ENCODE measurements around the gene CHCHD6. TPM values are rescaled to one million over a fixed set of nuclear protein-coding genes. Genes with fewer than 3 reads are reported as not detected.

CHCHD6 gene
- total RNA-seq, 1 experiment from 2014 or later: 45.9 TPM

DNA sequence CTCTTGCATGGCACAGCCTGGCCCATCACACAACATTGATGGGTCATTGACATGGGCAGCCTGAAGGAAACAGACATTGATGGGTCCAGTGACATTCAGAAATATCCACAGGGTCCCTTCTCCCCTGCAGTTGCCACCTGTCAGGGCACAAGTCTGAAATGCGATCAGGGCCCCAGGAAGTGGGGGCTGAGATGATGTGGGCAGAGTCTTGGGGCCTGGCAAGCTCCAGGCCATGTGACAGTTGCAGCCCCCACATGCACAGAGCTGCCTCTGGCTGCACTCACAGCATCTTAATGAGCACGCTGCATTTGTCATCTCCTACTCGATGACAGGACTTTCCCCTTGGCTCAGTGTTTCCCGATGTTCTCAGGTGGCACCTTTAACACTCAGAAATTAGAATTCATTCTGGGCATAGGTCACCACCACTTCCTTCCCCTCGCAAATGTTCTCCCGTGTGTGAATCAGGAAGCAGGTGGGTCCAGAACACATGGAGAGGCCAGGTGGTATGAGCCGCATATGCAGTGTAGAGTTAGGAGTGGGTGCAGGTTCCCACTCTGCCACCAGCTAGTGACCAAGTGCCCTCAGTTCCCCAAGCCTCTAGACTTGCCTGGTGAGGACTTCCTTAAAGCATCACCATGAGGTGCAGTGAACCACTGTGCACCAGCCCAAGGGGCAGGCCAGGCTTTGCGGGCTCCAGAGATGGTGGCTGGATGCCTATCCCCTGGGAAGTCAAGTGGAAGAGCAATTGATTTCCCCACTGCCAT lies 47.5 kb upstream of the CHCHD6 start:
- peaks cover 12% of the 10 kb centered on the region for H3K4me1 Mint-ChIP-seq (ENCODE audit: low read depth, unreplicated experiment)
- no peak for TF ChIP-seq CTCF (IDR thresholded peaks at IDR 0.05; ENCODE audit: unreplicated experiment)
- peaks cover 18% of the 10 kb centered on the region for H3K36me3 Mint-ChIP-seq (ENCODE audit: insufficient read depth, unreplicated experiment)
- no peak overlapping the region for H3K4me3 Mint-ChIP-seq (ENCODE audit: low read depth, unreplicated experiment)
- peaks cover 6% of the 10 kb centered on the region for H3K9me3 Mint-ChIP-seq (ENCODE audit: low read depth, unreplicated experiment)
- H3K27me3 Mint-ChIP-seq (ENCODE audit: unreplicated experiment): peaks cover 17% of the 10 kb centered on the region
- no peak for DNase-seq
- CTCF ChIA-PET: no interaction called here
- intact Hi-C loops (cut with micrococcal nuclease; ENCODE audit: unreplicated experiment): loop anchor here (10.0 kb wide), 1 partner anchor 132 kb away; the partner anchor contains the start of gene CHST13
- no TSS peak for BruUV-seq (replicated peaks)
- H3K27ac Mint-ChIP-seq (ENCODE audit: unreplicated experiment): no peak overlapping the region

DNA sequence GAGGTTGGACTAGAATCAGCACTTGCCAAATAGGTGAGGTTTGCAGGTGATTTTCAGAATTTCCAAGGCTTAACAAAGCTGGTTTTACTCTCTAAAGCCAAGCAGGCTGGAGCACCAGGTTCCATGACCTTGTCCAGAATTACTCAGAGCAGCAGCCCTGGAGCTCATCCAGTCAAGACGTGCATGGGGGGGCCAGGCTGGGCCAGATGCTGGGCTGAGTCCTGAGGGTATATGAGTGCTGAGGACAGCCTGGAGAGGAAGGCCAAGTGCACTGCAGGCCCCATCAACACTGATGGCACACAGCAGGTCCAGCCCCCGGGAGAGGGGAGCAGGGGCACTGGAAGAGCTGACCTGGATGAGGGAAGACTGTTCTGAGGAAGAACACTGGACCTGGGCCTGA lies 46.1 kb upstream of the CHCHD6 start:
- intact Hi-C loops (cut with micrococcal nuclease; ENCODE audit: unreplicated experiment): loop anchor here (10.0 kb wide), 1 partner anchor 133 kb away; the partner anchor contains the start of gene CHST13
- TF ChIP-seq CTCF (IDR thresholded peaks at IDR 0.05; ENCODE audit: unreplicated experiment): no peak
- peaks cover 31% of the 10 kb centered on the region for H3K27me3 Mint-ChIP-seq (ENCODE audit: unreplicated experiment)

DNA sequence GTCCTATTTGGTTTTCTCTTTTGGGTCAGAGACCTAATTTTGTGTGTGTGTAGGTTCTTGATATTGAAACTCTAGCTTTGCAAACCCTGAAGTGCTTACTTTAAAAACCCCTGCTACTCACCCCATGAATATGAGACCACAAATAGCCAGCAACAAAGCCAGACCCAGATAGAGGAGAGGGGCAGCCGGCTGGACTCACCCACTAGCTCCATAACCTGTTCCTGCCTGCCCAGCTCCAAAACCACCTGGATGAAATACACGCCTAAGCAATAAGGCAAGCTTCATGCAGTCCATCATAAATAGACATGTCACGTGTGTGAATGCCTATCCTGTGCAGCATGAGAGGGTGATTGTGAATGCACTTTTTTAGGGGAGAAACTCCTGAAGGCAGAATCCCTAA lies 45.5 kb upstream of the CHCHD6 start:
- Mint-ChIP-seq H3K9me3 (ENCODE audit: low read depth, unreplicated experiment) (peaks cover 6% of the 10 kb centered on the region), H3K4me3 (ENCODE audit: low read depth, unreplicated experiment) (no peak overlapping the region), H3K27ac (ENCODE audit: unreplicated experiment) (no peak overlapping the region), H3K36me3 (ENCODE audit: insufficient read depth, unreplicated experiment) (peaks cover 18% of the 10 kb centered on the region), H3K4me1 (ENCODE audit: low read depth, unreplicated experiment) (peaks cover 1% of the 10 kb centered on the region), H3K27me3 (ENCODE audit: unreplicated experiment) (peaks cover 37% of the 10 kb centered on the region)
- CTCF ChIA-PET: interaction anchor here (0.6 kb wide), 1 partner anchor 13 kb away, joined by 9 read pairs; no protein-coding TSS in a partner anchor
- BruUV-seq (replicated peaks): no TSS peak
- intact Hi-C loops (cut with micrococcal nuclease; ENCODE audit: unreplicated experiment): loop anchor here (10.0 kb wide), 1 partner anchor 134 kb away; the partner anchor contains the start of gene CHST13
- no peak for DNase-seq
- TF ChIP-seq CTCF (IDR thresholded peaks at IDR 0.05; ENCODE audit: unreplicated experiment): no peak

More for the DNA sequence above, 46.1 kb upstream of the CHCHD6 start:
- no peak for DNase-seq
- peaks cover 18% of the 10 kb centered on the region for H3K36me3 Mint-ChIP-seq (ENCODE audit: insufficient read depth, unreplicated experiment)
- no TSS peak for BruUV-seq (replicated peaks)
- CTCF ChIA-PET: interaction anchor here (0.6 kb wide), 1 partner anchor 14 kb away, joined by 9 read pairs; no protein-coding TSS in a partner anchor
- peaks cover 8% of the 10 kb centered on the region for H3K4me1 Mint-ChIP-seq (ENCODE audit: low read depth, unreplicated experiment)
- no peak overlapping the region for H3K4me3 Mint-ChIP-seq (ENCODE audit: low read depth, unreplicated experiment)
- peaks cover 6% of the 10 kb centered on the region for H3K9me3 Mint-ChIP-seq (ENCODE audit: low read depth, unreplicated experiment)
- H3K27ac Mint-ChIP-seq (ENCODE audit: unreplicated experiment): no peak overlapping the region

DNA sequence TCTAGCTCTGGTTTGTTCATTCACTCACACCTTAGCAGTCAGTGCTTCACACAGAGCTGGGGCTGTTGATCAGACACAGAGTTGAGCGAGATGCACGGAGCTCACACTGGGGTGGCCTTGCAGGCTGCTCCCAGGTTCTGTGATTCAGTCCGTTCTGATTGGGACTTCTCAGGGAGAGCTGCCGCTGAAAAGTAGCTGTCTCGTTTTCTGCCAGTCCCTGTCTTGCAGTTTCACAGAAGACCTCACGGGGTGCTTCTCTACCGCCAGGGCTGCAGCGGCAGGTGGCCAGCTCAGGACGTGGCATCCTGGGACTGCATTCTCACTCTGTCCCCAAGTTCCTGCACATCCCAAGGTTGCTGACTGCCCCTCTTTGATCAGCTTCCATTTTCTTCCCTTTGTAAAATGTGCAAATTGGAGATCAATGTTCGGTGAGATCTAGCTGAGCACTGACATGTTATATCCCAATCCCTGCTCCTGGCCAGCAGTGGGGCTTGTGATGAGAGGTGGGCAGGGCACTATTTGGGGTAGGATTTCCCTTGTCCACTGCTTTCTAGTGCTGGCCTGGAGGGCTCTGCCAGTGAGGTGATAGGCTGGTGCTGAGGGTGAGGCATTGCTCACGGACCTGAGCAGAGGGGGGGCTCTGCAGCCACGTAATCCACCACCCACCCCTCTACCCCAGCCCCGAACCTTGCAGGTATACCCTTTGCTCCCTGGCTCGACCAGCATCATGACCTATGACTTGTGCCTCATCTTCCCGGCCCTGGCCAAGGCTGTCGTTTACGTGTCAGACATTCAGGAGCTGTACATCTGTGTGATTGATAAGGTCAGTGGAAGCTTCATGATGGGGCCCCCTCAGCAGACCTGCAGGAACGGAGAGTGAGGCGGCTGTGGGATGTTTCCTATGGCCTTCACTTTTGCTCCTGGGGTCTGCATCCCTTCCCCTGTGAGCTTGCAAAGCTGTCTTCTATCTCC lies 43.8 kb upstream of the CHCHD6 start:
- no peak overlapping the region for H3K27ac Mint-ChIP-seq (ENCODE audit: unreplicated experiment)
- peak; percentile 0 for DNase-seq
- peak; percentile 39 for TF ChIP-seq CTCF (IDR thresholded peaks at IDR 0.05; ENCODE audit: unreplicated experiment)

More for the DNA sequence above, 43.8 kb upstream of the CHCHD6 start:
- Mint-ChIP-seq H3K36me3 (ENCODE audit: insufficient read depth, unreplicated experiment) (peaks cover 7% of the 10 kb centered on the region), H3K4me1 (ENCODE audit: low read depth, unreplicated experiment) (no peaks in the 10 kb centered on the region), H3K4me3 (ENCODE audit: low read depth, unreplicated experiment) (no peak overlapping the region), H3K9me3 (ENCODE audit: low read depth, unreplicated experiment) (peaks cover 6% of the 10 kb centered on the region), H3K27me3 (ENCODE audit: unreplicated experiment) (peaks cover 54% of the 10 kb centered on the region)
- CTCF ChIA-PET: interaction anchor here (0.6 to 1.0 kb wide), 4 partner anchors 9 to 878 kb away, joined by 4 to 5 read pairs (median 4); no protein-coding TSS in a partner anchor
- no TSS peak for BruUV-seq (replicated peaks)
- intact Hi-C loops (cut with micrococcal nuclease; ENCODE audit: unreplicated experiment): loop anchor here (10.0 kb wide), 1 partner anchor 135 kb away; the partner anchor contains the start of gene CHST13
